ENCODE results near the gene FUT4. TPM values are rescaled to one million over a fixed set of nuclear protein-coding genes. Genes with fewer than 3 reads are reported as not detected.

Gene FUT4
- total RNA-seq, 1 experiment from 2014 or later, result 4.6 TPM

DNA sequence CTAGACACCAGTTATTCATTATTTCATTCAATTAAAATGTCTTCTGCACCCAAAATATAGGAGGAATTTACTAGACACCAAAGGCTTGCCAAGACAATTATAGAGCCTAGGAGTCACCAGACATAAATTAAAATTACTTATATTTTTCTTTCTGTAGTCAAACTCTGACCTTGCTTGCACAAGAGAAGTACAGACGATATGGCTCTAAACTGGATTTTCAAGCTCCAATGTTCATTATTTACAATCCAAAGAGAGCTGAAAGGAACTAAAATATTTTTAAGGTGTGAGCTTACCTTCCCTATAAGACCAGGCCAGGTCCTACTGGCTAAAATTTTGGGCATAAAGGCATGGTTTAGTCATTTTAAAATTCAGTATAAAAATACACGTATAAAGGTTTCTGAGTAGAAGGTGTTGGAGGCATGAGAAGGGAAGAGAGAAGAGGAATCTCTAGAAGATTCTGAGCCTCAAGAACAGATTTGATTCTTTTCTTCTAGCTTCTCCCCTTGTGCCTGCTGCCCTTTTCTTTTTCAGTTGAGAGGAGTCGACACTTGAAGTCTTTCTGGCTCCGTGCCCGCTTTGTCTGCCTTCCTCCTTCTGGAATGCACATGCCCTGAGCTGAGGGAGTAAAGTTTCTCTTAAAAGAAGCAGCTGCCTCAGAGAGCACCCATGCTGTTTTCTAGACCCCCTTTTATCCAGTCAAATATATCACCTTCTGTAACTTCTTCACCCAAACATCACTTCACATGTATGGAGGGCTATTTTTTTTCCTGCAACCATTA, 18.0 kb upstream of the FUT4 start:
- peak; percentile 66 for DNase-seq
- no peaks in the 10 kb centered on the region for H3K36me3 ChIP-seq
- H3K9me3 ChIP-seq, result no peaks in the 10 kb centered on the region
- H3K4me3 ChIP-seq, result no peak overlapping the region
- H3K27me3 ChIP-seq, result no peaks in the 10 kb centered on the region

DNA sequence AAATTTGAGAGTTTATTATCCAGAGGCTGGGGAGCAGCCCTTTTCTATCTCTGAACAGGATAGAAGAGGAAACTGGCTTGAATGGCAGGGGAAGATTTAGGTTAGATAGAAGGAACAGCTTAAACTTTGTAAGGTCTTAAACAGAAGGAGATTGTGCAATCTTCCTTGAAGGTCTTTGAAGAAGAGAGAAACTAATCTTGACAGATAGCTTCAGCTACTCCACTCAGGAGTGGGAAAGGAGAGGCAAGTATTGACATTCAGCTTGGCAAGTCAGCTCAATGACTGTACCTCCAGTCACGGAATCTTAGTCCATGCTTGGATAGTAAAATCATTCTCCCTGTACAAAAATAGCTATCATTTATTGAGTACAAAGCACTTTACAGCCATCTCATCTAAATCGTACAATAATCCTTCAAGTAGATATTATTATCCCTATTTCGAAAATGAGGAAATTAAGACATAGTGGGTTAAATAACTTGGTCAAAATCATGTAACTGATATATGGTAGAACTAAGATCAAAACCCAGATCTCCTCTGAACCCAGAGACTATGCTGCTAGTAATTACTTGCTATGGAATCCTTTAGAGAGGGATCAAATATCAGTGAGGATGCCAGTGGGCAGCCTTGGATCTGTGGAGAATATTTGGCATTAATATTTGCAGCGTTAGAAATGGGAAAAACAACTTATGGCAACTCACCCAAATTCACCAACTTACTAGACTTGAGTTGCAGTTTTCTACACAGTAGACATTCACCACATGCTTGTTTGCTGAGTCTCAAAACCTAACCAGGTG, 16.9 kb upstream of the FUT4 start:
- DNase-seq, result no peak
- Histone ChIP-seq H3K36me3 (no peaks in the 10 kb centered on the region), H3K9me3 (no peaks in the 10 kb centered on the region), H3K27me3 (no peaks in the 10 kb centered on the region), H3K4me3 (no peak overlapping the region)

DNA sequence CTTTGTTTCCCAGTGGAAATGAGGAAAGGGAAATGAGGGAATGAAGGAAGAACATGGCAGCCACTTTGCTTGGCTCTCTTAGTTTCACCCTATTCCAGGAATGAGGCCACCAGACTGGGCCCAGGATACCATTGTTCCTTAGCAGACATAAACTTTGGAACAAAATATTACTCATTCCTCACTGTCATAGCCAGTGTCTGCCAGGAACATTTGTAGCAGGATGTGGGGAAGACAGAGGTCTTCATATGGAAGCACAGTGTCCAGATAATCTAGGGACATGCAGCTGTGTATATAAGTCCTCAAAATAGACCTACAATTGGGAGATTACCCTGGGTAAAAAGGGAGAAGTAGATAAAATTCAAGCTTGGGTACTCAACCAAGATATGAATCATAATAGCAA, 15.2 kb upstream of the FUT4 start:
- no peaks in the 10 kb centered on the region for H3K9me3 ChIP-seq
- H3K27me3 ChIP-seq, result no peaks in the 10 kb centered on the region
- no peak overlapping the region for H3K4me3 ChIP-seq
- DNase-seq, result no peak
- H3K36me3 ChIP-seq, result no peaks in the 10 kb centered on the region

- no peaks in the 10 kb centered on the region for H3K9me3 ChIP-seq
- no peak overlapping the region for H3K4me3 ChIP-seq
- no peaks in the 10 kb centered on the region for H3K36me3 ChIP-seq
- DNase-seq, result no peak
- H3K27me3 ChIP-seq, result no peaks in the 10 kb centered on the region
These were observed 11.5 kb upstream of the FUT4 start for GRCh38 chr11:94532211-94532610.

GRCh38 chr11:94533206-94533605, 10.5 kb upstream of the FUT4 start:
- no peak for DNase-seq
- Histone ChIP-seq H3K9me3 (no peaks in the 10 kb centered on the region), H3K36me3 (no peaks in the 10 kb centered on the region), H3K27me3 (no peaks in the 10 kb centered on the region), H3K4me3 (no peak overlapping the region)

DNA sequence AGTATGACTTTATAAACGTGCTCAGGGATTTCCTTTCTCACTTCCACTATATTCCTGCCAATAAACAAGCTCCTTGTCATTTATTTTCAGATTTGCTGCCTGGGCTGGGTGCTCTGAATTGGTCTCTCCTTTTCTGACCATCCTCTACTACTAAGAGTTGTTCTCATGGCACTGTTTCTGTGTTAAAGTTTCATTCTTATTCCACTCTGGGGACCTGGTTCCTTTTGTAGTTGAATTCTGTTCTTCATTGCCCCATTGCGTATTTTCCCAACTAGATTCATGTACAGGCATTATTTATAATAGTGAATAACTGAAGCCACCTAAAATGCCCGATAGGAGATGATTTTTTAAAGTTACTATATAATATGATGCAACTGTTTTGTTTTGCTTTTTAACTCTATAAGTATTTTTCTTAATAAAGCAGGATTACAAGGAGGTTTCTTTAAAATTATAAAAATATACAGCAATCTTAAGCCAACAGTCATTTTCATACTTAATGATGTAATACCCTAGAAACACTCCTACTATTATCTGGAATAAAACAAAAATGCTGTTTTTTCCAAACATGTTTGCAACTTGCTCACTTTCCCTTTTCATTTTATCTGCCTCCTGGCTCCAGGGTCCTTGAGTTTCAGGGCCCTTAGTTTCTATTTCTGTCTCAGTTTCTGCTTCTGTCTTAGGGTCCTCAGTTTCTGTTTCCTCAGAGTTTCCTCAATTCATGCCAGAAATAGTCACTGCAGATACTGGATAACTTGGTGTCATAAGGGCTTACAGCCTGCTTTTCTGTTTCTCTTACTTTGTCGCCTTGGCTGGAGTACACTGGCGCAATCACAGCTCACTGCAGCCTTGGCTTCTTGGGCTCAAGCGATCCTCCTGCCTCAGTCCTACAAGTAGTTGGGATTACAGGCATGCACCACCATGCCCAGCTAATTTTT, 9.8 kb upstream of the FUT4 start:
- Histone ChIP-seq H3K9me3 (no peaks in the 10 kb centered on the region), H3K4me3 (no peak overlapping the region), H3K27me3 (no peaks in the 10 kb centered on the region), H3K36me3 (no peaks in the 10 kb centered on the region)
- DNase-seq, result no peak

GRCh38 chr11:94536386-94536785, 7.3 kb upstream of the FUT4 start:
- H3K36me3 ChIP-seq, result no peaks in the 10 kb centered on the region
- 0 out of 2 replicates have a peak overlapping the region, but pooled peaks have one; percentile 2 for H3K4me3 ChIP-seq
- H3K9me3 ChIP-seq, result no peaks in the 10 kb centered on the region
- DNase-seq, result no peak
- no peaks in the 10 kb centered on the region for H3K27me3 ChIP-seq

GRCh38 chr11:94537031-94537600, 6.6 kb upstream of the FUT4 start:
- H3K27me3 ChIP-seq, result no peaks in the 10 kb centered on the region
- H3K36me3 ChIP-seq, result no peaks in the 10 kb centered on the region
- DNase-seq, result peak; percentile 80
- H3K4me3 ChIP-seq, result 0 out of 2 replicates have a peak overlapping the region, but pooled peaks have one; percentile 2
- no peaks in the 10 kb centered on the region for H3K9me3 ChIP-seq

DNA sequence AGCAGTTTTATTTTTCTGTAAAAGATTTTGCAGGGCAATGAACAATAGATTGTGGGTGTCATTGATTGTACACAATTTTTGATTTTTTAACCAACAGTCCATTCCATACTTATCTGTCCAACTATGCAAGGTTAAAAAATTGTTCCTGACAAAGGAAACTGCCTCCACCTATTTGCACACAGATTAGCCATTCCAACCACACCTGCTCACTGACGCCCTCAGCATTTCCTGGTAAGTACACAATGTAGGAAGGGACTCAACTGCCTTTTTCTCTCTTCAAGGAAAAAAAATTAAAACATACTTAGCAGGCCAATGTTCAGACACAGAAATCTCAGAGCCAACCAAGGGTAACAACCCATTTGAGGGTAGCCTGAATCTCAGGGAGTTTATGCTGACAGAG, 4.3 kb upstream of the FUT4 start:
- H3K4me3 ChIP-seq, result no peak overlapping the region
- no peaks in the 10 kb centered on the region for H3K36me3 ChIP-seq
- no peaks in the 10 kb centered on the region for H3K27me3 ChIP-seq
- no peaks in the 10 kb centered on the region for H3K9me3 ChIP-seq
- DNase-seq, result no peak

DNA sequence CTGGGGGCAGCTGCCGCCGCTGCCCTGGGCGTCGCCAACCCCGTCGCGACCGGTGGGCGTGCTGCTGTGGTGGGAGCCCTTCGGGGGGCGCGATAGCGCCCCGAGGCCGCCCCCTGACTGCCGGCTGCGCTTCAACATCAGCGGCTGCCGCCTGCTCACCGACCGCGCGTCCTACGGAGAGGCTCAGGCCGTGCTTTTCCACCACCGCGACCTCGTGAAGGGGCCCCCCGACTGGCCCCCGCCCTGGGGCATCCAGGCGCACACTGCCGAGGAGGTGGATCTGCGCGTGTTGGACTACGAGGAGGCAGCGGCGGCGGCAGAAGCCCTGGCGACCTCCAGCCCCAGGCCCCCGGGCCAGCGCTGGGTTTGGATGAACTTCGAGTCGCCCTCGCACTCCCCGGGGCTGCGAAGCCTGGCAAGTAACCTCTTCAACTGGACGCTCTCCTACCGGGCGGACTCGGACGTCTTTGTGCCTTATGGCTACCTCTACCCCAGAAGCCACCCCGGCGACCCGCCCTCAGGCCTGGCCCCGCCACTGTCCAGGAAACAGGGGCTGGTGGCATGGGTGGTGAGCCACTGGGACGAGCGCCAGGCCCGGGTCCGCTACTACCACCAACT, 1.0 kb downstream of the FUT4 start:
- H3K4me3 ChIP-seq, result peak overlapping the region; percentile 82
- DNase-seq, result peak; percentile 65

DNA sequence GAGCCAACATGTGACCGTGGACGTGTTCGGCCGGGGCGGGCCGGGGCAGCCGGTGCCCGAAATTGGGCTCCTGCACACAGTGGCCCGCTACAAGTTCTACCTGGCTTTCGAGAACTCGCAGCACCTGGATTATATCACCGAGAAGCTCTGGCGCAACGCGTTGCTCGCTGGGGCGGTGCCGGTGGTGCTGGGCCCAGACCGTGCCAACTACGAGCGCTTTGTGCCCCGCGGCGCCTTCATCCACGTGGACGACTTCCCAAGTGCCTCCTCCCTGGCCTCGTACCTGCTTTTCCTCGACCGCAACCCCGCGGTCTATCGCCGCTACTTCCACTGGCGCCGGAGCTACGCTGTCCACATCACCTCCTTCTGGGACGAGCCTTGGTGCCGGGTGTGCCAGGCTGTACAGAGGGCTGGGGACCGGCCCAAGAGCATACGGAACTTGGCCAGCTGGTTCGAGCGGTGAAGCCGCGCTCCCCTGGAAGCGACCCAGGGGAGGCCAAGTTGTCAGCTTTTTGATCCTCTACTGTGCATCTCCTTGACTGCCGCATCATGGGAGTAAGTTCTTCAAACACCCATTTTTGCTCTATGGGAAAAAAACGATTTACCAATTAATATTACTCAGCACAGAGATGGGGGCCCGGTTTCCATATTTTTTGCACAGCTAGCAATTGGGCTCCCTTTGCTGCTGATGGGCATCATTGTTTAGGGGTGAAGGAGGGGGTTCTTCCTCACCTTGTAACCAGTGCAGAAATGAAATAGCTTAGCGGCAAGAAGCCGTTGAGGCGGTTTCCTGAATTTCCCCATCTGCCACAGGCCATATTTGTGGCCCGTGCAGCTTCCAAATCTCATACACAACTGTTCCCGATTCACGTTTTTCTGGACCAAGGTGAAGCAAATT, 1.8 kb downstream of the FUT4 start:
- peak overlapping the region; percentile 82 for H3K4me3 ChIP-seq
- DNase-seq, result peak; percentile 50

More for the DNA sequence above, 1.0 kb downstream of the FUT4 start:
- Histone ChIP-seq H3K27me3 (no peaks in the 10 kb centered on the region), H3K36me3 (peaks cover 23% of the 10 kb centered on the region), H3K9me3 (no peaks in the 10 kb centered on the region)

GRCh38 chr11:94546162-94546470, 2.4 kb downstream of the FUT4 start:
- no peak for DNase-seq
- peaks cover 34% of the 10 kb centered on the region for H3K36me3 ChIP-seq
- H3K4me3 ChIP-seq, result peak overlapping the region; percentile 82
- H3K9me3 ChIP-seq, result no peaks in the 10 kb centered on the region
- H3K27me3 ChIP-seq, result no peaks in the 10 kb centered on the region

More for the DNA sequence above, 1.8 kb downstream of the FUT4 start:
- peaks cover 30% of the 10 kb centered on the region for H3K36me3 ChIP-seq
- no peaks in the 10 kb centered on the region for H3K9me3 ChIP-seq
- H3K27me3 ChIP-seq, result no peaks in the 10 kb centered on the region

- Histone ChIP-seq H3K36me3 (peaks cover 34% of the 10 kb centered on the region), H3K4me3 (peak overlapping the region; percentile 82)
These were observed 3.2 kb downstream of the FUT4 start for GRCh38 chr11:94546886-94547285.

DNA sequence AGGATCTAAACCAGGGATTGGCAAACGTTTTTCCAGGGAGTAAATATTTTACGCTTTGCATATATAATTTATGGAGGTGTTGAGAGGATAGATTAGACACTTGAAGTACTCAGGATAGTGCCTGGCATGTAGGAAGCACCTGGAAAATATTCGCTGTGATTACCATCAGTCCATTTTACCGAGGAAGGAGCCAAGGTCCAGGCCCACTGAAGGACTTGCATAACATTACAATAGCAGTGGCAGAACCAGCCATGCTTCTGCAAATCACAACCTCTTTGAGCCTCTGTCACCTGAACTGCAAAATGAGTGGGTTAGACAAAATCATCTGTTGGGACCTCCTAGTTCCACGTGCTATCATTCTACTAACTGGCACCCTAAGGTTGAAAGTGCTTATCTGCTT, 5.4 kb downstream of the FUT4 start:
- no peak for DNase-seq
- Histone ChIP-seq H3K9me3 (no peaks in the 10 kb centered on the region), H3K4me3 (no peak overlapping the region), H3K36me3 (peaks cover 34% of the 10 kb centered on the region), H3K27me3 (no peaks in the 10 kb centered on the region)

More at GRCh38 chr11:94546886-94547285, 3.2 kb downstream of the FUT4 start:
- Histone ChIP-seq H3K27me3 (no peaks in the 10 kb centered on the region), H3K9me3 (no peaks in the 10 kb centered on the region)
- no peak for DNase-seq

GRCh38 chr11:94550513-94550912, 6.8 kb downstream of the FUT4 start:
- H3K27me3 ChIP-seq, result no peaks in the 10 kb centered on the region
- peaks cover 30% of the 10 kb centered on the region for H3K36me3 ChIP-seq
- no peak for DNase-seq
- H3K9me3 ChIP-seq, result no peaks in the 10 kb centered on the region
- H3K4me3 ChIP-seq, result no peak overlapping the region

Data from MG63 (cell line).